ENCODE results near the gene PPEF2.

PPEF2 gene

GRCh38 chr4:75823812-75824211 is 78.4 kb downstream of the PPEF2 start:
- H3K36me3 Mint-ChIP-seq, result no peaks in the 10 kb centered on the region
- no peaks in the 10 kb centered on the region for H3K9me3 Mint-ChIP-seq (ENCODE audit: low read depth)
- H3K4me1 Mint-ChIP-seq (ENCODE audit: low read depth), result no peaks in the 10 kb centered on the region
- H3K4me3 Mint-ChIP-seq, result no peak overlapping the region
- no peak overlapping the region for H3K27ac Mint-ChIP-seq
- H3K27me3 Mint-ChIP-seq, result no peaks in the 10 kb centered on the region

- Mint-ChIP-seq H3K4me1 (ENCODE audit: low read depth) (no peaks in the 10 kb centered on the region), H3K9me3 (ENCODE audit: low read depth) (no peaks in the 10 kb centered on the region), H3K36me3 (no peaks in the 10 kb centered on the region)
These were observed 79.8 kb downstream of the PPEF2 start for GRCh38 chr4:75822416-75822815.

GRCh38 chr4:75821966-75822365 is 80.3 kb downstream of the PPEF2 start:
- H3K4me3 Mint-ChIP-seq, result no peak overlapping the region
- H3K27ac Mint-ChIP-seq, result no peak overlapping the region
- no peaks in the 10 kb centered on the region for H3K36me3 Mint-ChIP-seq
- no peaks in the 10 kb centered on the region for H3K27me3 Mint-ChIP-seq
- H3K9me3 Mint-ChIP-seq (ENCODE audit: low read depth), result no peaks in the 10 kb centered on the region
- no peaks in the 10 kb centered on the region for H3K4me1 Mint-ChIP-seq (ENCODE audit: low read depth)

More at GRCh38 chr4:75822416-75822815, 79.8 kb downstream of the PPEF2 start:
- no peak overlapping the region for H3K27ac Mint-ChIP-seq
- H3K4me3 Mint-ChIP-seq, result no peak overlapping the region
- H3K27me3 Mint-ChIP-seq, result no peaks in the 10 kb centered on the region

- H3K36me3 Mint-ChIP-seq, result no peaks in the 10 kb centered on the region
- H3K27ac Mint-ChIP-seq, result no peak overlapping the region
- no peaks in the 10 kb centered on the region for H3K27me3 Mint-ChIP-seq
These were observed 81.0 kb downstream of the PPEF2 start for GRCh38 chr4:75821216-75821615.

GRCh38 chr4:75820676-75821075 is 81.6 kb downstream of the PPEF2 start:
- Mint-ChIP-seq H3K4me1 (ENCODE audit: low read depth) (no peaks in the 10 kb centered on the region), H3K36me3 (peaks cover under 1% of the 10 kb centered on the region), H3K9me3 (ENCODE audit: low read depth) (no peaks in the 10 kb centered on the region), H3K4me3 (no peak overlapping the region), H3K27me3 (no peaks in the 10 kb centered on the region), H3K27ac (no peak overlapping the region)

More at GRCh38 chr4:75821216-75821615, 81.0 kb downstream of the PPEF2 start:
- no peaks in the 10 kb centered on the region for H3K9me3 Mint-ChIP-seq (ENCODE audit: low read depth)
- no peak overlapping the region for H3K4me3 Mint-ChIP-seq
- H3K4me1 Mint-ChIP-seq (ENCODE audit: low read depth), result no peaks in the 10 kb centered on the region

GRCh38 chr4:75820197-75820596 is 82.1 kb downstream of the PPEF2 start:
- Mint-ChIP-seq H3K27me3 (no peaks in the 10 kb centered on the region), H3K9me3 (ENCODE audit: low read depth) (no peaks in the 10 kb centered on the region), H3K4me3 (no peak overlapping the region), H3K36me3 (peaks cover 5% of the 10 kb centered on the region), H3K4me1 (ENCODE audit: low read depth) (no peaks in the 10 kb centered on the region), H3K27ac (no peak overlapping the region)

GRCh38 chr4:75819121-75819520 is 83.1 kb downstream of the PPEF2 start:
- Mint-ChIP-seq H3K27me3 (no peaks in the 10 kb centered on the region), H3K36me3 (peaks cover 12% of the 10 kb centered on the region), H3K4me3 (no peak overlapping the region), H3K4me1 (ENCODE audit: low read depth) (no peaks in the 10 kb centered on the region), H3K27ac (no peak overlapping the region), H3K9me3 (ENCODE audit: low read depth) (no peaks in the 10 kb centered on the region)

GRCh38 chr4:75817901-75818300 is 84.4 kb downstream of the PPEF2 start:
- Mint-ChIP-seq H3K9me3 (ENCODE audit: low read depth) (no peaks in the 10 kb centered on the region), H3K36me3 (peaks cover 13% of the 10 kb centered on the region), H3K4me1 (ENCODE audit: low read depth) (no peaks in the 10 kb centered on the region), H3K27me3 (no peaks in the 10 kb centered on the region), H3K27ac (no peak overlapping the region), H3K4me3 (no peak overlapping the region)

All from activated naive CD8-positive, alpha-beta T cell (primary cell).